Smooth muscle cell (in vitro differentiated cells): ENCODE measurements around the gene AUTS2. TPM values are rescaled to one million over a fixed set of nuclear protein-coding genes. Genes with fewer than 3 reads are reported as not detected.

Experiments
- DNase-seq: peaks from one replicate; lab custom pipeline; 2025; ENCODE audit not compliant: unreplicated experiment; lab: John Stamatoyannopoulos, UW
- H2AFZ ChIP-seq: fragments of 200-600 bp; sonication (generic); 2 replicates; pipeline ENCODE4 v1.6.0; 2016; ENCODE audit warnings: antibody characterized with exemption, low read depth, mild to moderate bottlenecking
- H3F3A ChIP-seq: fragments of 200-600 bp; sonication (generic); 2 replicates; pipeline ENCODE4 v1.6.0; 2017; ENCODE audit warnings: antibody characterized with exemption, low read depth
- H3K27ac ChIP-seq: fragments of 200-600 bp; sonication (generic); 2 replicates; pipeline ENCODE4 v1.5.1; 2016; ENCODE audit warnings: low read depth, mild to moderate bottlenecking
- H3K27me3 ChIP-seq: fragments of 200-600 bp; sonication (generic); 2 replicates; pipeline ENCODE4 v1.6.1; 2016; ENCODE audit warnings: low read depth, mild to moderate bottlenecking
- H3K36me3 ChIP-seq: fragments of 200-600 bp; sonication (generic); 2 replicates; pipeline ENCODE4 v1.5.1; 2016; ENCODE audit warnings: low read depth
- H3K4me1 ChIP-seq: fragments of 200-600 bp; sonication (generic); 2 replicates; pipeline ENCODE4 v1.5.1; 2016; ENCODE audit warnings: low read depth
- H3K4me2 ChIP-seq: fragments of 200-600 bp; sonication (generic); 2 replicates; pipeline ENCODE4 v1.6.0; 2016; ENCODE audit warnings: mild to moderate bottlenecking
- H3K4me3 ChIP-seq: fragments of 200-600 bp; sonication (generic); 2 replicates; pipeline ENCODE4 v1.5.1; 2016; ENCODE audit warnings: mild to moderate bottlenecking
- H3K79me2 ChIP-seq: fragments of 200-600 bp; sonication (generic); 2 replicates; pipeline ENCODE4 v1.6.0; 2016; ENCODE audit warnings: low read depth, mild to moderate bottlenecking
- H3K9ac ChIP-seq: fragments of 200-600 bp; sonication (generic); 2 replicates; pipeline ENCODE4 v1.6.0; 2016; ENCODE audit warnings: low read depth
- H3K9me3 ChIP-seq: fragments of 200-600 bp; sonication (generic); replicated peaks from 2 replicates; pipeline ENCODE4 v1.5.1; 2016; ENCODE audit warnings: low read depth
- H4K20me1 ChIP-seq: fragments of 200-600 bp; sonication (generic); 2 replicates; pipeline ENCODE4 v1.6.0; 2016; ENCODE audit warnings: low read depth
- WGBS: methylation state at CpG from one replicate; pipeline ENCODE4 v1.1.7; 2016; ENCODE audit warnings: low lambda C conversion rate; 5-methylcytosine and 5-hydroxymethylcytosine counted together
- polyA plus RNA-seq: library from polyadenylated mRNA; unstranded; fragments of >200 nt; fragmentation: Nextera tagmentation; extraction: Ambion mirVana; gene quantifications from 2 replicates; pipeline ENCODE4 v1.2.1, GENCODE V29; 2016
- total RNA-seq: library from RNA; depleted of rRNA; stranded (reverse); fragments of >200 nt; gene quantifications from 2 replicates; pipeline ENCODE4 v1.2.3, GENCODE V29; 2014
- TF ChIP-seq, protein P1 (sequence below): fragments of 200-600 bp; sonication (generic); IDR thresholded peaks from 2 replicates; pipeline ENCODE4 v1.5.1; 2017; ENCODE audit warnings: borderline replicate concordance, mild to moderate bottlenecking, antibody characterized with exemption; ENCODE audit not compliant: insufficient read depth, poor library complexity, severe bottlenecking

Gene AUTS2
- total and polyA plus RNA-seq, 2 experiments from 2014 or later = 6.5 to 8.6 TPM

DNA sequence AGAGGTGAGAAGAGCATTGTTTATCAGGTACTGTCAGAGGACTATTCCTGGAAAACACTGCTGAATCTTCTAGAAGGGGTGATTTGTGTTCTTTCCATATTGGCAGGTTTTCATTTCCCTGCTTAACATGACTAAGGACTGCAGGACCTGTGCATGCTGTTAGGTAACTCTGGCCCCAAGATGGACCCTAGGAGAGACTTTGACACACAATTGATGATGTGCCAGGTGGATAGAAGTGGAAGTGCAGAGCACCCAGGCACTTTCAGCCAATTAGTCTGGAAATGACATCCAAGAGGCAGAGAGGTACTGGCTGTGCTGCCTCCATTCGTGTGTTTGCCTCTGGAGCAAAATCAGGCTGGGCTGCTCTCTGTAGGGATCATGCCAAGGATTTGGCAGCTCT lies 1037.4 kb downstream of the AUTS2 start:
- no peaks in the 10 kb centered on the region for H4K20me1 ChIP-seq
- 94% methylated on average over 1 of the region's 1 CpG for WGBS
- TF ChIP-seq, protein P1, sequence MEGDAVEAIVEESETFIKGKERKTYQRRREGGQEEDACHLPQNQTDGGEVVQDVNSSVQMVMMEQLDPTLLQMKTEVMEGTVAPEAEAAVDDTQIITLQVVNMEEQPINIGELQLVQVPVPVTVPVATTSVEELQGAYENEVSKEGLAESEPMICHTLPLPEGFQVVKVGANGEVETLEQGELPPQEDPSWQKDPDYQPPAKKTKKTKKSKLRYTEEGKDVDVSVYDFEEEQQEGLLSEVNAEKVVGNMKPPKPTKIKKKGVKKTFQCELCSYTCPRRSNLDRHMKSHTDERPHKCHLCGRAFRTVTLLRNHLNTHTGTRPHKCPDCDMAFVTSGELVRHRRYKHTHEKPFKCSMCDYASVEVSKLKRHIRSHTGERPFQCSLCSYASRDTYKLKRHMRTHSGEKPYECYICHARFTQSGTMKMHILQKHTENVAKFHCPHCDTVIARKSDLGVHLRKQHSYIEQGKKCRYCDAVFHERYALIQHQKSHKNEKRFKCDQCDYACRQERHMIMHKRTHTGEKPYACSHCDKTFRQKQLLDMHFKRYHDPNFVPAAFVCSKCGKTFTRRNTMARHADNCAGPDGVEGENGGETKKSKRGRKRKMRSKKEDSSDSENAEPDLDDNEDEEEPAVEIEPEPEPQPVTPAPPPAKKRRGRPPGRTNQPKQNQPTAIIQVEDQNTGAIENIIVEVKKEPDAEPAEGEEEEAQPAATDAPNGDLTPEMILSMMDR = no peak
- no peaks in the 10 kb centered on the region for H3F3A ChIP-seq
- no peaks in the 10 kb centered on the region for H3K79me2 ChIP-seq
- H3K27ac ChIP-seq = no peak overlapping the region
- no peak overlapping the region for H3K9ac ChIP-seq
- no peak overlapping the region for H3K4me2 ChIP-seq
- H3K36me3 ChIP-seq = no peaks in the 10 kb centered on the region
- H3K9me3 ChIP-seq = no peaks in the 10 kb centered on the region
- H3K4me1 ChIP-seq = peaks cover 28% of the 10 kb centered on the region
- no peak for DNase-seq
- H3K4me3 ChIP-seq = no peak overlapping the region
- no peak overlapping the region for H2AFZ ChIP-seq
- H3K27me3 ChIP-seq = no peaks in the 10 kb centered on the region

DNA sequence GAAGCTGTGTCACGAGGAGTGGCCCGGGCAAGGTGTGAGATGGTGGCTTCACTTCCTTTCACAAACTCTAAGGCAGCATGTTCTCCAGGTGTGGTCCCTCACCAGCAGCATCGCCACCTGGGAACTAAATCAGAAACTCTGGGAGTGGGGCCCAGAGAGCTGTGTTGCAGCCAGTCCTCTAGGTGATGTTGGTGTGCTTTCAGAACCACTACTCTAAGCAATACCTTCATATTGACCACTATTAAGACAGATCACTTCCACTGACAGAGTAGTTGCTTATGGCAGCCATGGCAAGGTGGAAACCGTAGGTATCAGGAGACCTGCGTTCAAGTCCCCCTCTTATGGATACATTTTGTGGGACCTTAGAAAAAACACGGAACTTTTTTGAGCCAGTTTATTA lies 1037.9 kb downstream of the AUTS2 start:
- Histone ChIP-seq H4K20me1 (no peaks in the 10 kb centered on the region), H2AFZ (no peak overlapping the region), H3K79me2 (no peaks in the 10 kb centered on the region), H3K4me1 (peaks cover 23% of the 10 kb centered on the region), H3K4me3 (no peak overlapping the region), H3F3A (no peaks in the 10 kb centered on the region), H3K9me3 (no peaks in the 10 kb centered on the region), H3K36me3 (no peaks in the 10 kb centered on the region), H3K4me2 (no peak overlapping the region), H3K9ac (no peak overlapping the region), H3K27ac (no peak overlapping the region), H3K27me3 (no peaks in the 10 kb centered on the region)
- 98% methylated on average over 6 of the region's 6 CpGs for WGBS
- TF ChIP-seq, protein P1 = no peak
- no peak for DNase-seq

GRCh38 chr7:70637726-70638125 lies 1039.5 kb downstream of the AUTS2 start:
- H3K4me1 ChIP-seq = peaks cover 7% of the 10 kb centered on the region
- H3K9ac ChIP-seq = no peak overlapping the region
- WGBS = 39% methylated on average over 1 of the region's 1 CpG
- no peaks in the 10 kb centered on the region for H3K27me3 ChIP-seq
- no peaks in the 10 kb centered on the region for H3K79me2 ChIP-seq
- DNase-seq = no peak
- no peak overlapping the region for H2AFZ ChIP-seq
- no peaks in the 10 kb centered on the region for H3K9me3 ChIP-seq
- no peak overlapping the region for H3K4me3 ChIP-seq
- H3K27ac ChIP-seq = no peak overlapping the region
- TF ChIP-seq, protein P1 = no peak
- no peak overlapping the region for H3K4me2 ChIP-seq
- H3F3A ChIP-seq = no peaks in the 10 kb centered on the region
- no peaks in the 10 kb centered on the region for H4K20me1 ChIP-seq
- no peaks in the 10 kb centered on the region for H3K36me3 ChIP-seq
